ENCODE results near the gene NCOR2. TPM values are rescaled to one million over a fixed set of nuclear protein-coding genes. Genes with fewer than 3 reads are reported as not detected.

The NCOR2 gene
- total RNA-seq, 1 donor from 2014 or later: 251 TPM

DNA sequence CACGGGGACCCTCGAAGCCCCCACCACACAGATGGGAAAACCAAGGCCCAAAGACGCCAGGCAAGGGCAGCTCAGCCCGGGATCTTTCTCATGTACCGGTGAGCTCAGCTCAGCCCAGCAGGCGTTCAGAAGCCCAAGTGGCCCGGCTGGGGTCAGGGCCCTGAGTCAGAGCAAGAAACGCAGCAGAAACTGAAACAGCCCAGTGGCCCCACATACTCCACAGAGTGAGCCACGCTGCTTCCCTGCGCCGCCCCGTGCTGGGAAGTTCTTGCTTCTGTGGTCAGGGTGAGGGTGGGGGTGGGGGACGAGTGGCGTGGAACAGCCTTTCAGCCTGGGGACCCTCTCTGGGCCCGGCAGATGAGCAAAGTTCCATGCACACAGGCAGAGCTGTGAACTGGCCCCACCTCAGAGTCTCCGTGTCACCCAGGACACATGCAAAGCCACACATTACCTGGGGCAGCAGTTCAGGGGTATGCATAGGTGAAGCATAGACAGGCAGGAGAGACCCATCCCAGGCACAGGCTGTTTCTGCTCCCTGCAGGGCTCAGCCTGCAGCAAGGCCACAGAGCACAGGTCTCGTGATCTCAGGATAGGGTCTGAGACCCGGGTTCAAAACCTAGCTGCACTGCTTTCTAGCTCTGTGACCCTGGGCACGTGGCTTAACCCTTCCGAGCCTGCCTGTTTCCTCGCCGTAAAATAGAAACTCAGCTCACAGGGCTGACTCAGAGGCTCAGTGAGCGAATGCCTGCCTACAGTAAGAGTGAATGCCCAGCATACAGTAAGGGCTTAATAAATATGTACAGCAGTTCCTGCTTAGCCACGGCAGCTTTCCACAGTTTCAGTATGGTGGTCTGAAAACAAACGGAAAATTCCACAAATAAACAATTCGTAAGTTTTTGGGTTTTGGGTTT, 21.6 kb downstream of the NCOR2 start:
- no peak for TF ChIP-seq CTCF (IDR thresholded peaks at IDR 0.05; ENCODE audit: unreplicated experiment)
- no peak for DNase-seq (ENCODE audit: low spot score, unreplicated experiment)
- no peaks in the 10 kb centered on the region for H3K9me3 Mint-ChIP-seq (ENCODE audit: low read depth)
- H3K4me3 Mint-ChIP-seq (ENCODE audit: low read depth): no peak overlapping the region
- peaks cover 4% of the 10 kb centered on the region for H3K36me3 Mint-ChIP-seq (ENCODE audit: insufficient read depth)
- H3K4me1 Mint-ChIP-seq (ENCODE audit: low read depth): peaks cover 24% of the 10 kb centered on the region
- H3K27ac Mint-ChIP-seq: no peak overlapping the region
- H3K27me3 Mint-ChIP-seq: no peaks in the 10 kb centered on the region

GRCh38 chr12:124544983-124545382, 22.4 kb downstream of the NCOR2 start:
- Mint-ChIP-seq H3K27me3 (no peaks in the 10 kb centered on the region), H3K27ac (no peak overlapping the region), H3K36me3 (ENCODE audit: insufficient read depth) (peaks cover 4% of the 10 kb centered on the region), H3K4me3 (ENCODE audit: low read depth) (no peak overlapping the region), H3K9me3 (ENCODE audit: low read depth) (no peaks in the 10 kb centered on the region), H3K4me1 (ENCODE audit: low read depth) (peaks cover 23% of the 10 kb centered on the region)
- no peak for TF ChIP-seq CTCF (IDR thresholded peaks at IDR 0.05; ENCODE audit: unreplicated experiment)
- DNase-seq (ENCODE audit: low spot score, unreplicated experiment): no peak

- Mint-ChIP-seq H3K4me1 (ENCODE audit: low read depth) (peaks cover 25% of the 10 kb centered on the region), H3K9me3 (ENCODE audit: low read depth) (no peaks in the 10 kb centered on the region), H3K4me3 (ENCODE audit: low read depth) (no peak overlapping the region), H3K27me3 (no peaks in the 10 kb centered on the region), H3K27ac (peak overlapping the region; percentile 24), H3K36me3 (ENCODE audit: insufficient read depth) (peaks cover 4% of the 10 kb centered on the region)
- DNase-seq (ENCODE audit: low spot score, unreplicated experiment): no peak
- no peak for TF ChIP-seq CTCF (IDR thresholded peaks at IDR 0.05; ENCODE audit: unreplicated experiment)
Observed at GRCh38 chr12:124544311-124544970, 23.0 kb downstream of the NCOR2 start.

- H3K9me3 Mint-ChIP-seq (ENCODE audit: low read depth): no peaks in the 10 kb centered on the region
- H3K4me1 Mint-ChIP-seq (ENCODE audit: low read depth): peaks cover 22% of the 10 kb centered on the region
- H3K4me3 Mint-ChIP-seq (ENCODE audit: low read depth): peak overlapping the region; percentile 26
- no peak for DNase-seq (ENCODE audit: low spot score, unreplicated experiment)
- TF ChIP-seq CTCF (IDR thresholded peaks at IDR 0.05; ENCODE audit: unreplicated experiment): no peak
- peaks cover 3% of the 10 kb centered on the region for H3K36me3 Mint-ChIP-seq (ENCODE audit: insufficient read depth)
- H3K27me3 Mint-ChIP-seq: no peaks in the 10 kb centered on the region
- H3K27ac Mint-ChIP-seq: peak overlapping the region; percentile 83
Observed at GRCh38 chr12:124543590-124544310, 23.7 kb downstream of the NCOR2 start.

- H3K36me3 Mint-ChIP-seq (ENCODE audit: insufficient read depth): no peaks in the 10 kb centered on the region
- H3K4me3 Mint-ChIP-seq (ENCODE audit: low read depth): peak overlapping the region; percentile 9
- no peak for TF ChIP-seq CTCF (IDR thresholded peaks at IDR 0.05; ENCODE audit: unreplicated experiment)
- H3K4me1 Mint-ChIP-seq (ENCODE audit: low read depth): peaks cover 26% of the 10 kb centered on the region
- H3K9me3 Mint-ChIP-seq (ENCODE audit: low read depth): no peaks in the 10 kb centered on the region
- no peak for DNase-seq (ENCODE audit: low spot score, unreplicated experiment)
- no peaks in the 10 kb centered on the region for H3K27me3 Mint-ChIP-seq
- H3K27ac Mint-ChIP-seq: peak overlapping the region; percentile 83
Observed at GRCh38 chr12:124543052-124543589, 24.3 kb downstream of the NCOR2 start.
